HEK293 (cell line): ENCODE measurements around the gene LHB.

Experiments
- YY1 ChIP-seq: fragments of 450-650 bp; formaldehyde crosslinking; IDR thresholded peaks from 2 replicates; pipeline ENCODE4 v1.5.1; 2018; ENCODE audit warnings: missing biosample characterization, missing genetic modification characterization
- ZNF121 ChIP-seq: fragments of 450-650 bp; formaldehyde crosslinking; IDR thresholded peaks from 2 replicates; pipeline ENCODE4 v1.5.1; 2016; ENCODE audit warnings: missing biosample characterization, missing genetic modification characterization
- ZNF184 ChIP-seq: fragments of 450-650 bp; IDR thresholded peaks from 2 replicates; pipeline ENCODE4 v1.5.1; 2018; ENCODE audit warnings: missing biosample characterization, mild to moderate bottlenecking, missing genetic modification characterization
- TF ChIP-seq, protein P1 (sequence below): fragments of 450-650 bp; formaldehyde crosslinking; IDR thresholded peaks from 2 replicates; pipeline ENCODE4 v1.5.1; 2016; ENCODE audit warnings: missing biosample characterization, missing genetic modification characterization

DNA sequence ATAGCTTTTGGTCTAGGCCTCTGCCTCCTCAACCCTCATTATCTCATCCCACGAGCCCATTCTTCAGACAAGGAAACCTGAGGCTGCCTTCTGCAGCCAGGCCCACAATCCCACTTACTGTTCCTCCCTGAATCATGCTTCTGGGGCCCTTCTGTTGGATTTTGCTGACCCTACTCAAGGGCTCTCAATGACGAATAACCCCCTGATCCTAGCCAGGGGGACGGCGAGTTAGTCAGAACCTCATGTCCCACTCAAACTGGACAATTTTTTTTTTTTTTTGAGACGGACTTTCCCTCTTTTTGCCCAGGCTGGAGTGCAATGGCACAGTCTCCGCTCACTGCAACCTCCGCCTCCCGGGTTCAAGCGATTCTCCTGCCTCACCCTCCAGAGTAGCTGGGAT, 5.2 kb upstream of the LHB start:
- TF ChIP-seq ZNF121 (tag by site-specific recombination) (no peak), YY1 (tag by site-specific recombination) (no peak), ZNF184 (no peak)
- TF ChIP-seq, protein P1, sequence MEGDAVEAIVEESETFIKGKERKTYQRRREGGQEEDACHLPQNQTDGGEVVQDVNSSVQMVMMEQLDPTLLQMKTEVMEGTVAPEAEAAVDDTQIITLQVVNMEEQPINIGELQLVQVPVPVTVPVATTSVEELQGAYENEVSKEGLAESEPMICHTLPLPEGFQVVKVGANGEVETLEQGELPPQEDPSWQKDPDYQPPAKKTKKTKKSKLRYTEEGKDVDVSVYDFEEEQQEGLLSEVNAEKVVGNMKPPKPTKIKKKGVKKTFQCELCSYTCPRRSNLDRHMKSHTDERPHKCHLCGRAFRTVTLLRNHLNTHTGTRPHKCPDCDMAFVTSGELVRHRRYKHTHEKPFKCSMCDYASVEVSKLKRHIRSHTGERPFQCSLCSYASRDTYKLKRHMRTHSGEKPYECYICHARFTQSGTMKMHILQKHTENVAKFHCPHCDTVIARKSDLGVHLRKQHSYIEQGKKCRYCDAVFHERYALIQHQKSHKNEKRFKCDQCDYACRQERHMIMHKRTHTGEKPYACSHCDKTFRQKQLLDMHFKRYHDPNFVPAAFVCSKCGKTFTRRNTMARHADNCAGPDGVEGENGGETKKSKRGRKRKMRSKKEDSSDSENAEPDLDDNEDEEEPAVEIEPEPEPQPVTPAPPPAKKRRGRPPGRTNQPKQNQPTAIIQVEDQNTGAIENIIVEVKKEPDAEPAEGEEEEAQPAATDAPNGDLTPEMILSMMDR (tag by site-specific recombination) = no peak
